Ovary (tissue), 9 donors: Measurements from ENCODE around the gene INSR. TPM values are rescaled to one million over a fixed set of nuclear protein-coding genes. Genes with fewer than 3 reads are reported as not detected.

Experiments
- DNase-seq, 5 donors: peaks; one replicate each; pipeline ENCODE4 v3.0.0-alpha.2; 2019 to 2020
- H3K27ac ChIP-seq, 2 donors: fragments of 200-600 bp; one replicate each; pipeline versions ENCODE4 v1.5.1 to v1.8.0; 2019 to 2022
- H3K27me3 ChIP-seq: fragments of 200-600 bp; one replicate; pipeline ENCODE4 v1.8.0; 2022
- H3K36me3 ChIP-seq: fragments of 200-600 bp; sonication (generic); one replicate; pipeline ENCODE4 v1.5.1; 2019
- H3K4me1 ChIP-seq: one replicate; pipeline ENCODE4 v1.8.1; 2013; ENCODE audit warnings: mild to moderate bottlenecking, moderate library complexity; ENCODE audit not compliant: insufficient read depth
- H3K4me3 ChIP-seq: fragments of 200-600 bp; sonication (generic); one replicate; pipeline ENCODE4 v1.5.1; 2017
- H3K9me3 ChIP-seq, 2 donors: fragments of 200-600 bp in 1 of 2; sonication (generic) in 1 of 2; one replicate each; pipeline versions ENCODE4 v1.5.1 to v1.8.1; 2013 to 2019; ENCODE audit warnings: mild to moderate bottlenecking in 1 of 2, moderate library complexity in 1 of 2
- EP300 ChIP-seq: sonication (generic); formaldehyde crosslinking; IDR thresholded peaks from one replicate; pipeline ENCODE4 v1.6.1; 2017; ENCODE audit warnings: antibody characterized with exemption
- POLR2A ChIP-seq: fragments of 450-650 bp; IDR thresholded peaks from one replicate; pipeline ENCODE4 v1.6.1; 2017; ENCODE audit warnings: antibody characterized with exemption, mild to moderate bottlenecking, moderate library complexity
- WGBS, 3 donors: extraction: QIAGEN DNeasy Blood & Tissue Kit in 1 of 3; methylation state at CpG; one replicate each; pipeline versions ENCODE4 v1.1.5 to v1.1.7; 2013 to 2017; 5-methylcytosine and 5-hydroxymethylcytosine counted together
- intact Hi-C, 4 donors: fragments of 100-400 bp; cut with DNase I; formaldehyde crosslinking; loops; one replicate each; pipeline versions ENCODE4 v1.11.0 to v1.15.1; 2022 to 2023
- polyA plus RNA-seq, 2 donors: library from polyadenylated mRNA; stranded (reverse); fragments of 200-250 nt in 1 of 2; fragments of 350-450 nt in 1 of 2; fragmentation: Illumina TruSeq in 1 of 2; extraction: RNeasy Lipid Tissue Mini Kit (QIAGEN cat#74804) in 1 of 2; gene quantifications; one replicate each; pipeline ENCODE4 v1.2.3, GENCODE V29; 2013 to 2014
- total RNA-seq, 7 donors: library from RNA; depleted of rRNA in 2 of 7; stranded (reverse); fragments of >200 nt in 2 of 7; fragmentation: NEBNext Ultra II Directional in 3 of 7; extraction: Animal tissue kit (Norgen Biotek cat#: 25700) in 3 of 7; gene quantifications; one replicate each; pipeline versions ENCODE4 v1.1.0 to v1.2.4, GENCODE V29; 2016 to 2023
- TF ChIP-seq, protein P1 (sequence below), 3 donors: fragments of 450-650 bp in 2 of 3; fragments of 200-600 bp in 1 of 3; IDR thresholded peaks; one replicate each; pipeline versions ENCODE4 v1.5.1 to v1.8.0; 2016 to 2022; ENCODE audit warnings: antibody characterized with exemption in 3 of 3, mild to moderate bottlenecking in 1 of 3
- donor health status: DM: no; HTN: no; CAD: no; lungs with moderate emphysema.
- donor health status: DM: no; HTN: no; CAD: no.
- donor health status: Bipolar disorder and iron deficiency.
- donor health status: DM: yes; HTN: yes; CAD: no.
- donor health status: DM: no; HTN: no; CAD: no.
- donor health status: DM: yes; HTN: yes; CAD: no.

The INSR gene
- total and polyA plus RNA-seq, 9 donors = 30.2 to 203 (median 93.3) TPM

DNA sequence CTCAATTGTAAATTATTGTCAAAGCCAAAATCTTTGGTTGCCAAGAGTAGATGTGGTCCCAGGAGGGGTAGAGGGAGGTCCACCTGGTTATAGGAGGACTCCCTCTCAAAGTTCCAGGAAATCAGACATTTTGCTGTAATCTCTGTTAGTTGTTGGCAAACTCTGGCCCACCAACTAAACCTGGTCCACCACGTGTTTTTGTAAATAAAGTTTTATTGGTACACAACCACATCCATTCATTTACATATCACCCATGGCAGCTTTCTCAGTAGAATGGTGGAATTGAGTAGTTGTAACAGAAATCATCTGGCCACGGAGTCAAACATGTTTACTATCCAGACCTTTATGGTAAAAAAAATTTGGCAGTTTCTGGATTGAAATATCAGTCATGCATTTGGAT lies 154.1 kb downstream of the INSR start:
- WGBS, 3 donors = 56 to 69% (median 60%) methylated on average over 2 of the region's 2 CpGs
- intact Hi-C loops = loop anchor here in 1 of 4 donors (10.0 kb wide), 1 partner anchor 205 kb away; the partner anchor contains the start of gene ARHGEF18
- H3K4me3 ChIP-seq = no peak overlapping the region
- no peak overlapping the region for H3K27ac ChIP-seq
- no peaks in the 10 kb centered on the region for H3K4me1 ChIP-seq
- TF ChIP-seq POLR2A (no peak), EP300 (no peak)
- TF ChIP-seq, protein P1, sequence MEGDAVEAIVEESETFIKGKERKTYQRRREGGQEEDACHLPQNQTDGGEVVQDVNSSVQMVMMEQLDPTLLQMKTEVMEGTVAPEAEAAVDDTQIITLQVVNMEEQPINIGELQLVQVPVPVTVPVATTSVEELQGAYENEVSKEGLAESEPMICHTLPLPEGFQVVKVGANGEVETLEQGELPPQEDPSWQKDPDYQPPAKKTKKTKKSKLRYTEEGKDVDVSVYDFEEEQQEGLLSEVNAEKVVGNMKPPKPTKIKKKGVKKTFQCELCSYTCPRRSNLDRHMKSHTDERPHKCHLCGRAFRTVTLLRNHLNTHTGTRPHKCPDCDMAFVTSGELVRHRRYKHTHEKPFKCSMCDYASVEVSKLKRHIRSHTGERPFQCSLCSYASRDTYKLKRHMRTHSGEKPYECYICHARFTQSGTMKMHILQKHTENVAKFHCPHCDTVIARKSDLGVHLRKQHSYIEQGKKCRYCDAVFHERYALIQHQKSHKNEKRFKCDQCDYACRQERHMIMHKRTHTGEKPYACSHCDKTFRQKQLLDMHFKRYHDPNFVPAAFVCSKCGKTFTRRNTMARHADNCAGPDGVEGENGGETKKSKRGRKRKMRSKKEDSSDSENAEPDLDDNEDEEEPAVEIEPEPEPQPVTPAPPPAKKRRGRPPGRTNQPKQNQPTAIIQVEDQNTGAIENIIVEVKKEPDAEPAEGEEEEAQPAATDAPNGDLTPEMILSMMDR (IDR thresholded peaks at IDR 0.05) = no peak
- no peaks in the 10 kb centered on the region for H3K9me3 ChIP-seq
- H3K27me3 ChIP-seq = no peaks in the 10 kb centered on the region
- H3K36me3 ChIP-seq = no peaks in the 10 kb centered on the region
- no peak for DNase-seq

DNA sequence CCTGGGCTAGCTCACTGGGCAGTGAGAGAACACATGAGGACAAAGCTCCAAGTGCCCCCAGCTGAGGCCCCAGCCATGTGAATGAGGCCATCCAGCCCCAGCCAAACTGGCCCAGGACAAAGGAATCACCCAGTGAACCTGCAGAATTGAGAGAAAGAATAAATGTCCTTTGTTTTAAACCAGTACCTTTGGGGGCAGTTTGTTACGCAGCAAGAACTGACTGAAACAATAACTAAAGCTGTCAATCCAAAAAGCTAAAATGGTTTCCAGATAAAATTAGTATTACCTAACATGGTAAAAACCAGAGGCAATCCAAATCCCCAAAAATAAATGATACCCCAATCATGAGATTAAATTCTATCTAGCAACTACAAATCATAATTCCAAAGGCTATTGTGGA lies 155.1 kb downstream of the INSR start:
- H3K4me1 ChIP-seq = peaks cover 2% of the 10 kb centered on the region
- 100% methylated on average over 1 of the region's 1 CpG for WGBS, 3 donors
- TF ChIP-seq, protein P1 (IDR thresholded peaks at IDR 0.05) = no peak
- TF ChIP-seq EP300 (no peak), POLR2A (no peak)
- no peaks in the 10 kb centered on the region for H3K36me3 ChIP-seq
- no peak overlapping the region for H3K4me3 ChIP-seq
- H3K27ac ChIP-seq = no peak overlapping the region
- intact Hi-C loops = no loop called here
- no peak for DNase-seq
- H3K9me3 ChIP-seq = no peaks in the 10 kb centered on the region
- no peaks in the 10 kb centered on the region for H3K27me3 ChIP-seq

DNA sequence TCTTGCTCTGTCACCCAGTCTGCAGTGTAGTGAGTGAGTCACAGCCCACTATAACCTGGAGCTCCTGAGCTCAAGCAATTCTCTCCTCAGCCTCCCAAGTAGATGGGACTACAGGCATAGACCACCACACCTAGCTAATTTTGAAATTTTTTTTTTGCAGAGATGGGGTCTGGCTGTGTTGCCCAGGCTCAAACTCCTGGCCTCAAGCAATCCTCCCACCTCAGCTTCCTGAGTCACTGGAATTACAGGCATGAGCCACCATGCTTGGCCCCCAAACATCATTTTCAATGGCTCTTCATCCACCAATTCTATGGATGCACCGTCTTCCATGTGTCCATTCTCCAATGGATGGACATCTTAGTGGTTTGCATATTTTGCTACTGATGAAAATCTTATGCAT lies 155.8 kb downstream of the INSR start:
- H3K27ac ChIP-seq = no peak overlapping the region
- no peaks in the 10 kb centered on the region for H3K27me3 ChIP-seq
- TF ChIP-seq POLR2A = no peak
- TF ChIP-seq EP300 = no peak
- TF ChIP-seq, protein P1 (IDR thresholded peaks at IDR 0.05) = no peak
- H3K9me3 ChIP-seq = no peaks in the 10 kb centered on the region
- H3K4me3 ChIP-seq = no peak overlapping the region
- intact Hi-C loops = no loop called here
- H3K36me3 ChIP-seq = no peaks in the 10 kb centered on the region
- H3K4me1 ChIP-seq = peaks cover 2% of the 10 kb centered on the region
- WGBS, 3 donors = 95 to 100% (median 96%) methylated on average over 1 of the region's 1 CpG
- DNase-seq = no peak

DNA sequence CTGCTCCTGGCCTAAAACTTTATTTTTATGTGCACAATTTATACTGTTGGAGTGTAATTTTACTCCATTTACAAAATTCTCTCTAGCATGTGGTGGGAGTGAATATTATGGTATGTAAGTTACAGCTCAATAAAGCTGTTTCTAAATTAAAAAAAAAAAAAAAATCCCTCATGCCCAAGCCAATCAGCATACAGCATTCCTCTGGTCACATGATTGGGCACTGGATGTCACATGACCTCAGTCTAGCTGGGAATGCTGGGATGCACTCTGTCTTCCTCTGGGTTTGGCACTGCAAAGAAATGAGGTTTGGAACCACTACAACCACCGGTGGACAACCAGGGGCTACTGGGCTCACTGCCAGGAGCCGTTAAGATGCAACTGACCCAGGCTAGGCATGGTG lies 157.1 kb downstream of the INSR start:
- H3K27me3 ChIP-seq = no peaks in the 10 kb centered on the region
- 25 to 41% (median 34%) methylated on average over 2 of the region's 2 CpGs for WGBS, 3 donors
- H3K4me1 ChIP-seq = peaks cover 2% of the 10 kb centered on the region
- H3K4me3 ChIP-seq = no peak overlapping the region
- TF ChIP-seq POLR2A = no peak
- TF ChIP-seq, protein P1 (IDR thresholded peaks at IDR 0.05) = no peak
- TF ChIP-seq EP300 = no peak
- H3K27ac ChIP-seq = no peak overlapping the region
- H3K9me3 ChIP-seq = no peaks in the 10 kb centered on the region
- DNase-seq = no peak
- H3K36me3 ChIP-seq = no peaks in the 10 kb centered on the region
- intact Hi-C loops = no loop called here

DNA sequence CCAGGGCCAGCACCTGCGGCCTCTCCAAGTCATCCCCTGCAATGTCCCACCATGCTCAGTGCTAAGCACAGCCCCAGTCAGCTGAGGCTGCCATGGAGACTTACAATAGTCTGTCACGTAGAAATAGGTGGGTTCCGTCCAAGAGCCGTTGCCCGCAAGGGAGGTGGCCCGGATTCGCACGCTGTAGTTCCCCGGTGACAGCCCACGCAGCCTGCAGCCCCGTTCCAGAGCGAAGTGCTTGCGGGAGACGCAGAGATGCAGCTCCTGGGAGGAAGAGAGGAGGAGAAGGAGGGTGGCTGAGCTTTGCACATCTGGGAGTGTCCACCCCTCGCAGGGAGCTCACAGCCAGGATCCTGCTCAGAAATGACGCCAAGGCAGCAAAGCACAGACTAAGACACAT lies 162.2 kb downstream of the INSR start:
- H3K4me1 ChIP-seq = peaks cover 2% of the 10 kb centered on the region
- H3K4me3 ChIP-seq = no peak overlapping the region
- WGBS, 3 donors = 94 to 96% (median 95%) methylated on average over 16 of the region's 16 CpGs
- intact Hi-C loops = no loop called here
- no peak for TF ChIP-seq EP300
- TF ChIP-seq, protein P1 (IDR thresholded peaks at IDR 0.05) = no peak
- TF ChIP-seq POLR2A = no peak
- H3K27me3 ChIP-seq = no peaks in the 10 kb centered on the region
- H3K9me3 ChIP-seq = no peaks in the 10 kb centered on the region
- H3K36me3 ChIP-seq = no peaks in the 10 kb centered on the region
- no peak for DNase-seq
- no peak overlapping the region for H3K27ac ChIP-seq
